Measurements from ENCODE around the gene SPRR2D.

The SPRR2D gene

GRCh38 chr1:153001382-153001781, 39.5 kb downstream of the SPRR2D start, which contains the start of gene SPRR3:
Gene SPRR3 (plus strand): TSS chr1:153001749. CDS start chr1:153003021, 1,272 bp downstream.
- peaks cover 8% of the 10 kb centered on the region for H3K27me3 ChIP-seq (replicated peaks; ENCODE audit: control insufficient read depth, insufficient read depth, low read length)
- H3K9ac ChIP-seq (ENCODE audit: low read length): no peak within 1 kb of the TSS
- no peak for DNase-seq (ENCODE audit: low read depth)
- H3K36me3 ChIP-seq (ENCODE audit: control insufficient read depth, insufficient read depth, low read length, severe bottlenecking): no peaks in the 10 kb centered on the region
- no peaks in the 10 kb centered on the region for H3K9me3 ChIP-seq (ENCODE audit: control insufficient read depth, low read length)
- H3K4me3 ChIP-seq (ENCODE audit: low read length): no peak within 1 kb of the TSS
- H3K4me1 ChIP-seq (ENCODE audit: control insufficient read depth, insufficient read depth, low read length): no peaks in the 10 kb centered on the region

- Histone ChIP-seq H3K36me3 (ENCODE audit: control insufficient read depth, insufficient read depth, low read length, severe bottlenecking) (no peaks in the 10 kb centered on the region), H3K27me3 (replicated peaks; ENCODE audit: control insufficient read depth, insufficient read depth, low read length) (peaks cover 8% of the 10 kb centered on the region), H3K9me3 (ENCODE audit: control insufficient read depth, low read length) (no peaks in the 10 kb centered on the region), H3K9ac (ENCODE audit: low read length) (no peak overlapping the region), H3K4me3 (ENCODE audit: low read length) (no peak overlapping the region), H3K4me1 (ENCODE audit: control insufficient read depth, insufficient read depth, low read length) (no peaks in the 10 kb centered on the region)
- DNase-seq (ENCODE audit: low read depth): no peak
These were observed 40.6 kb downstream of the SPRR2D start for GRCh38 chr1:153000294-153000693.

- no peaks in the 10 kb centered on the region for H3K36me3 ChIP-seq (ENCODE audit: control insufficient read depth, insufficient read depth, low read length, severe bottlenecking)
- H3K4me1 ChIP-seq (ENCODE audit: control insufficient read depth, insufficient read depth, low read length): no peaks in the 10 kb centered on the region
- peaks cover 8% of the 10 kb centered on the region for H3K27me3 ChIP-seq (replicated peaks; ENCODE audit: control insufficient read depth, insufficient read depth, low read length)
- no peaks in the 10 kb centered on the region for H3K9me3 ChIP-seq (ENCODE audit: control insufficient read depth, low read length)
- no peak overlapping the region for H3K4me3 ChIP-seq (ENCODE audit: low read length)
- no peak for DNase-seq (ENCODE audit: low read depth)
- no peak overlapping the region for H3K9ac ChIP-seq (ENCODE audit: low read length)
These were observed 41.1 kb downstream of the SPRR2D start for GRCh38 chr1:152999818-153000217.

- Histone ChIP-seq H3K9ac (ENCODE audit: low read length) (no peak overlapping the region), H3K4me1 (ENCODE audit: control insufficient read depth, insufficient read depth, low read length) (no peaks in the 10 kb centered on the region), H3K36me3 (ENCODE audit: control insufficient read depth, insufficient read depth, low read length, severe bottlenecking) (no peaks in the 10 kb centered on the region), H3K4me3 (ENCODE audit: low read length) (no peak overlapping the region), H3K9me3 (ENCODE audit: control insufficient read depth, low read length) (no peaks in the 10 kb centered on the region), H3K27me3 (replicated peaks; ENCODE audit: control insufficient read depth, insufficient read depth, low read length) (peaks cover 8% of the 10 kb centered on the region)
- no peak for DNase-seq (ENCODE audit: low read depth)
These were observed 42.4 kb downstream of the SPRR2D start for GRCh38 chr1:152998476-152998875.

- no peak overlapping the region for H3K4me3 ChIP-seq (ENCODE audit: low read length)
- H3K9me3 ChIP-seq (ENCODE audit: control insufficient read depth, low read length): no peaks in the 10 kb centered on the region
- no peak for DNase-seq (ENCODE audit: low read depth)
- no peaks in the 10 kb centered on the region for H3K4me1 ChIP-seq (ENCODE audit: control insufficient read depth, insufficient read depth, low read length)
- H3K9ac ChIP-seq (ENCODE audit: low read length): no peak overlapping the region
- no peaks in the 10 kb centered on the region for H3K36me3 ChIP-seq (ENCODE audit: control insufficient read depth, insufficient read depth, low read length, severe bottlenecking)
- H3K27me3 ChIP-seq (replicated peaks; ENCODE audit: control insufficient read depth, insufficient read depth, low read length): peaks cover 8% of the 10 kb centered on the region
These were observed 43.0 kb downstream of the SPRR2D start for GRCh38 chr1:152997901-152998300.

- Histone ChIP-seq H3K27me3 (replicated peaks; ENCODE audit: control insufficient read depth, insufficient read depth, low read length) (peaks cover 8% of the 10 kb centered on the region), H3K36me3 (ENCODE audit: control insufficient read depth, insufficient read depth, low read length, severe bottlenecking) (no peaks in the 10 kb centered on the region), H3K4me1 (ENCODE audit: control insufficient read depth, insufficient read depth, low read length) (no peaks in the 10 kb centered on the region), H3K9me3 (ENCODE audit: control insufficient read depth, low read length) (no peaks in the 10 kb centered on the region), H3K4me3 (ENCODE audit: low read length) (no peak overlapping the region), H3K9ac (ENCODE audit: low read length) (no peak overlapping the region)
- no peak for DNase-seq (ENCODE audit: low read depth)
These were observed 44.1 kb downstream of the SPRR2D start for GRCh38 chr1:152996633-152997400.

- Histone ChIP-seq H3K4me1 (ENCODE audit: control insufficient read depth, insufficient read depth, low read length) (no peaks in the 10 kb centered on the region), H3K27me3 (replicated peaks; ENCODE audit: control insufficient read depth, insufficient read depth, low read length) (peaks cover 8% of the 10 kb centered on the region), H3K9me3 (ENCODE audit: control insufficient read depth, low read length) (no peaks in the 10 kb centered on the region), H3K4me3 (ENCODE audit: low read length) (no peak overlapping the region), H3K9ac (ENCODE audit: low read length) (no peak overlapping the region), H3K36me3 (ENCODE audit: control insufficient read depth, insufficient read depth, low read length, severe bottlenecking) (no peaks in the 10 kb centered on the region)
- DNase-seq (ENCODE audit: low read depth): no peak
These were observed 45.1 kb downstream of the SPRR2D start for GRCh38 chr1:152995842-152996241.

GRCh38 chr1:152993186-152993585, 47.7 kb downstream of the SPRR2D start:
- no peak for DNase-seq (ENCODE audit: low read depth)
- Histone ChIP-seq H3K9ac (ENCODE audit: low read length) (no peak overlapping the region), H3K9me3 (ENCODE audit: control insufficient read depth, low read length) (no peaks in the 10 kb centered on the region), H3K27me3 (replicated peaks; ENCODE audit: control insufficient read depth, insufficient read depth, low read length) (peaks cover 4% of the 10 kb centered on the region), H3K4me3 (ENCODE audit: low read length) (no peak overlapping the region), H3K4me1 (ENCODE audit: control insufficient read depth, insufficient read depth, low read length) (no peaks in the 10 kb centered on the region), H3K36me3 (ENCODE audit: control insufficient read depth, insufficient read depth, low read length, severe bottlenecking) (no peaks in the 10 kb centered on the region)

All from adipocyte (in vitro differentiated cells).